Osteoblast (primary cell): ENCODE data around the gene BLVRB. TPM values are rescaled to one million over a fixed set of nuclear protein-coding genes. Genes with fewer than 3 reads are reported as not detected.

Experiments used
- DNase-seq: peaks from one replicate; pipeline ENCODE4 v3.0.0; 2011; ENCODE audit warnings: low spot score, mixed read lengths; ENCODE audit not compliant: insufficient read length; ENCODE audit errors: missing footprints
- H2AFZ ChIP-seq: 2 replicates; pipeline ENCODE4 v1.6.0; 2011; ENCODE audit warnings: mild to moderate bottlenecking, low read length
- H3K27ac ChIP-seq: 2 replicates; pipeline ENCODE4 v1.5.1; 2011; ENCODE audit warnings: mild to moderate bottlenecking, low read depth, low read length, moderate library complexity
- H3K27me3 ChIP-seq: 2 replicates; pipeline ENCODE4 v1.6.0; 2012; ENCODE audit warnings: mild to moderate bottlenecking, control low read depth, inconsistent platforms, low read length, moderate library complexity; ENCODE audit not compliant: insufficient read depth
- H3K36me3 ChIP-seq: 2 replicates; pipeline ENCODE4 v1.5.1; 2011; ENCODE audit warnings: mild to moderate bottlenecking, low read length, control low read depth, moderate library complexity; ENCODE audit not compliant: insufficient read depth
- H3K4me1 ChIP-seq: 2 replicates; pipeline ENCODE4 v1.5.1; 2011; ENCODE audit warnings: mild to moderate bottlenecking, low read length, control low read depth, moderate library complexity; ENCODE audit not compliant: insufficient read depth
- H3K4me2 ChIP-seq: 2 replicates; pipeline ENCODE4 v1.6.0; 2011; ENCODE audit warnings: mild to moderate bottlenecking, low read length; ENCODE audit not compliant: insufficient read depth
- H3K4me3 ChIP-seq: fragments of 200-600 bp; sonication (generic); 3 replicates; pipeline ENCODE4 v1.5.1; 2012; ENCODE audit warnings: mild to moderate bottlenecking, low read length, inconsistent platforms; ENCODE audit not compliant: insufficient read depth
- H3K79me2 ChIP-seq: 2 replicates; pipeline ENCODE4 v1.6.0; 2012; ENCODE audit warnings: mild to moderate bottlenecking, low read length, control low read depth, inconsistent platforms; ENCODE audit not compliant: insufficient read depth
- H3K9me3 ChIP-seq: 2 replicates; pipeline ENCODE4 v1.5.1; 2011; ENCODE audit warnings: low read depth, low read length, control low read depth
- H4K20me1 ChIP-seq: 2 replicates; pipeline ENCODE4 v1.6.0; 2012; ENCODE audit warnings: mild to moderate bottlenecking, low read length, control low read depth; ENCODE audit not compliant: insufficient read depth
- CTCF ChIP-seq: IDR thresholded peaks from 2 replicates; pipeline ENCODE4 v1.5.1; 2011; ENCODE audit warnings: mild to moderate bottlenecking, low read depth, low read length, moderate library complexity; ENCODE audit errors: extremely low read depth
- total RNA-seq: library from RNA; depleted of rRNA; stranded (reverse); fragments of >200 nt; gene quantifications from 2 replicates; pipeline ENCODE4 v1.2.3, GENCODE V29; 2012

The BLVRB gene
- total RNA-seq, 1 donor: 82.2 TPM

- H3K4me1 ChIP-seq: no peaks in the 10 kb centered on the region
- H3K27ac ChIP-seq: no peak overlapping the region
- DNase-seq: peak; percentile 41
- TF ChIP-seq CTCF: no peak
- no peaks in the 10 kb centered on the region for H4K20me1 ChIP-seq
- no peaks in the 10 kb centered on the region for H3K36me3 ChIP-seq
- H3K4me3 ChIP-seq: no peak overlapping the region
- no peak overlapping the region for H3K4me2 ChIP-seq
- H3K27me3 ChIP-seq: peaks cover 8% of the 10 kb centered on the region
- no peak overlapping the region for H2AFZ ChIP-seq
- no peaks in the 10 kb centered on the region for H3K79me2 ChIP-seq
- H3K9me3 ChIP-seq: no peaks in the 10 kb centered on the region
Measured at GRCh38 chr19:40507892-40508291, 42.3 kb upstream of the BLVRB start.

GRCh38 chr19:40506099-40506498 lies 40.6 kb upstream of the BLVRB start:
- H3K27ac ChIP-seq: no peak overlapping the region
- no peaks in the 10 kb centered on the region for H3K4me1 ChIP-seq
- no peak overlapping the region for H3K4me3 ChIP-seq
- no peaks in the 10 kb centered on the region for H3K36me3 ChIP-seq
- no peak overlapping the region for H3K4me2 ChIP-seq
- no peaks in the 10 kb centered on the region for H3K79me2 ChIP-seq
- no peaks in the 10 kb centered on the region for H4K20me1 ChIP-seq
- no peak for DNase-seq
- H2AFZ ChIP-seq: no peak overlapping the region
- H3K9me3 ChIP-seq: no peaks in the 10 kb centered on the region
- no peak for TF ChIP-seq CTCF
- no peaks in the 10 kb centered on the region for H3K27me3 ChIP-seq

- H3K79me2 ChIP-seq: no peaks in the 10 kb centered on the region
- TF ChIP-seq CTCF: no peak
- H3K4me1 ChIP-seq: no peaks in the 10 kb centered on the region
- H3K9me3 ChIP-seq: no peaks in the 10 kb centered on the region
- H3K4me3 ChIP-seq: no peak overlapping the region
- H3K27me3 ChIP-seq: no peaks in the 10 kb centered on the region
- no peak overlapping the region for H3K4me2 ChIP-seq
- no peaks in the 10 kb centered on the region for H3K36me3 ChIP-seq
- no peak overlapping the region for H2AFZ ChIP-seq
- H3K27ac ChIP-seq: no peak overlapping the region
- H4K20me1 ChIP-seq: no peaks in the 10 kb centered on the region
- DNase-seq: peak; percentile 77
Measured at GRCh38 chr19:40503320-40503695, 37.8 kb upstream of the BLVRB start.

- no peak overlapping the region for H3K4me2 ChIP-seq
- H2AFZ ChIP-seq: no peak overlapping the region
- H3K9me3 ChIP-seq: no peaks in the 10 kb centered on the region
- H3K27me3 ChIP-seq: no peaks in the 10 kb centered on the region
- no peak for TF ChIP-seq CTCF
- H3K79me2 ChIP-seq: no peaks in the 10 kb centered on the region
- no peaks in the 10 kb centered on the region for H3K4me1 ChIP-seq
- no peak overlapping the region for H3K4me3 ChIP-seq
- DNase-seq: peak; percentile 73
- no peaks in the 10 kb centered on the region for H3K36me3 ChIP-seq
- H3K27ac ChIP-seq: no peak overlapping the region
- H4K20me1 ChIP-seq: no peaks in the 10 kb centered on the region
Measured at GRCh38 chr19:40502647-40503319, 37.2 kb upstream of the BLVRB start.
